IPS-NIHi7 (cell line): ENCODE measurements around the gene CCL23.
A peak's percentile ranks its signal among the peaks of the same experiment; 100 is the strongest.
"Not testable (repeated sequence)": the region's sequence is repeated elsewhere in the genome, so short reads cannot be mapped to it uniquely, and the experiment has no call there.

Source experiments
- DNase-seq: peaks from one replicate; pipeline ENCODE4 v3.0.0; 2012; ENCODE audit warnings: mixed read lengths; ENCODE audit errors: extremely low spot score

Gene CCL23, protein sequence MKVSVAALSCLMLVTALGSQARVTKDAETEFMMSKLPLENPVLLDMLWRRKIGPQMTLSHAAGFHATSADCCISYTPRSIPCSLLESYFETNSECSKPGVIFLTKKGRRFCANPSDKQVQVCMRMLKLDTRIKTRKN

DNA sequence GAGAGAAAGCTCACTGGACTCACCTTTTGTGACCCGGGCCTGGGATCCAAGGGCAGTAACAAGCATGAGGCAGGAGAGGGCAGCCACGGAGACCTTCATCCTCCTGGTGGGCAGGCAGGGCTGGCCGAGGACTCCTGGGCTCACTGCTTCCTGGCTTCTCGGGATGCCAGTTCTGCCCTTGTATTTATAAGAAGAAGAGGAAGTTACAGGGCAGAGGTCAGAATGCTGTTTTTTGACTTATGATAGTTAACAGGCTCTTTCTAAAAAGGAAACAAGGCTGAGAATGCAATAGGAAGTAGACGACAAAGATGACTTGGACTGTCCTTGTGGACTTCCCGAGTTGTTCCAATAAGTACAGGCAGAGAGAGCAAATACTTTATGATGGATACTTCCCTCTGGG lies at the start of gene CCL23:
Gene CCL23, minus strand, starts transcription at position 174 of the 400 bp plus-strand sequence. Its CDS starts 75 bp downstream, at position 99.
- no peak for DNase-seq

DNA sequence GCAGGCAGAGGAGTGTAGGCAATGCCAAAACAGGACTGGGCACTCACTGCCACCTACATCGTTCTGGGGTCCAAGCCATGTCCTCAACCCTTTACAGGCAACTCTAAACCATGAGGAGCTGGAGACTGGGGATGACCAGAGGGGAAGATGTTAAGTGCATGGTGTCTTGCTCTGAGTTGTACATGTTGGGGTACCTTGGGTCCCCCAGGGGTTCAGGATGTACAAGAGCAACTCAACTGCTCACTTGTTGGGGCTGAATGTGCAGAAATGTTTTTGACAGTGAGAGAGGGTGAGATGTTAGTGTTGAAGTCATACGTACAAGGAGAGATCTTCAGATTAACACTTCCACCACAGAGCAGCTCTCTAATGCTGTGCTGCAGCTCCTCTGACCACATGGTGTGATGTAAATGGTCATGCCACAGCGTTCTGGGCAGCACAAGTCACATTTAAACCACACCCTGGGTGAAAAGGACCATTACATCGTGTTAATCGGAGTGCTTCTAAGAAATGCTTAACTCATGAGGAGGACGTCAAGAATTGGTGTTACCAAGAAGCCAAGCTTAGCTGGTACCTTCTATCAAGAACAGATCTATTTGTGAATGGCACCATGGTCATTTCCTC lies 48.7 kb upstream of the CCL23 start:
- DNase-seq, result no peak

DNA sequence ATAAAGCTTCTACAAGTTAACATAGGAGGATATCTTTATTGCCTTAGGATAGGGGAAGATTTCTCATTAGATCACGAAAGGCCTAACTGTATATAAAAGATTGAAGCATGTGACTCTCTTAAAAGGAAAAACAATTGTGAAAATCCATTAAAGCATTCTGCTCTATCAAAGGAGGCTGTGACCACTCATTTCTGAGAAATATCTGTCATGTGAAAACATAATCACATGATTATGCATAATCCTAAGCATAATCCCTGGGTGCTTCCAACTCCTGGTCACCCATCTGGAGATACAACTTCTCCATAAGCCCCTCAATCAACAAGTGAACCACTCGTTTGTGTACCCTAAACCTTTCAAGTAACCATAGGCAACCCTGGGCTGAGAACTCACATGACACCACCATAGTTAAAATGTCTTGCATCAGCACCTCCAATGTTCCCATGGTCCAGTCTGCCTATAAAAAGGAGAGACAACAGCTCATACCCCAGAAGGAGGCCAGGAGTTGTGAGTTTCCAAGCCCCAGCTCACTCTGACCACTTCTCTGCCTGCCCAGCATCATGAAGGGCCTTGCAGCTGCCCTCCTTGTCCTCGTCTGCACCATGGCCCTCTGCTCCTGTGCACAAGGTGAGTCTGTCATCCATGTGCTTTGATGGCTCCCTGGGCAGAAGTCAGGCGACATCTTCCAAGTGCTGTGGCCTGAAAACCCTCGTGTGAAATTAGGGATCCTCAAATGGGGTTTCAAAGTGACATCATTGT lies 46.2 kb upstream of the CCL23 start, which contains the start of gene CCL18:
Gene CCL18, plus strand, starts transcription at position 487 of the 756 bp plus-strand sequence. Its CDS starts 71 bp downstream, at position 558.
- no peak for DNase-seq

DNA sequence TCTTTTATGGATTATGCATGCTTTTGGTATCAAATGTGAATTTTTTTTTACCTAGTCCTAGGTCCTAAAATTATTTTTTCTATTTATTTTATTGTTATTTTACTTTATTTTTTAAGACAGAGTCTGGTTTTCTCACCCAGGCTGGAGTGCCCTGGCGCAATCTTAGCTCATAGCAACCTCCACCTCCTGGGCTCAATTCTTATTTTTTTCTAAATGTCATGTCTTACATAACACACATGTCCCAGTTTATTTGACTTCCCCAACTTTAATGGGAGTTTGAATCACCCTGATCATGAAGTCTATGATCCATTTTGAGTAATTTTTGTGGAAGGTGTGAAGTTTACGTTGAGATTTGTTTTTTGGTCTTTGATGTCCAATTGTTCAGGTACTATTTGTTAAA lies 43.0 kb upstream of the CCL23 start:
- no peak for DNase-seq

DNA sequence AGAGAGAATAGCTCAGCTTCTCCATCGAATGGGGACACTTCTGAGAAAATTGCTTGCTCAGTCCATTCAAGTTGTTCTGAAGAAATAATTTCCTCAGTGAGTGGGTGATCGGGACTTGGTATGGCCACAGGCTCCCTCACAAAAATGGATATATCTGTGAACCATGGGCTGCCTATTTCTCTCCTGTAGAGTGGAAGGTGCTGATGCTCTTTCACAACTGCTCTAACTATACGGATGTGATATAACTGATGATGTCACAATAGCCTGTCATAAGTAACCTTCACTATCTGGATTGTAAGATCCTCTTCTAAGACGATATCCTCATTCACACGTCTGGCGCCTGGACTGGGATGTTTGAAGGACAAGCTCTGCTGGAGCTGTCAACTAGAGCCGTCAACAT lies 41.6 kb upstream of the CCL23 start:
- no peak for DNase-seq

DNA sequence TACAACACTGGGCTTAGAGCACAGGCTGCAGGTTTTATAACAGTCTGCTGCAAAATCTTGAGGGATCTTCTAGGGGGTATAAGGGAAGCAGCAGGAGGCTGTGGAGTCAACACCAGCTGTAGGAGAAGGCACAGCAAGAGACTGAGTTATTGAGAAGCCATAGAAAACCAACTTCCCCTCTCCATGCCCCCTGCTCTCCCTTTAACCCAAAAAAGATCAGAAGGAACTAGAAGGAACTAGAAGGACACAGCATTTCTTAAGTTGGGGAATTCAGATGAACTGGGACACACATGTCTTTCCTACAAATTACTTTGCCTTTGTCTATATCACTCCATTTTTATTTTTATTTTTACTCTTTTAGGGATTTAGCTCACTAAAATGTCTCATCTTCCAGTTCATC lies 40.1 kb upstream of the CCL23 start:
- DNase-seq, result no peak

DNA sequence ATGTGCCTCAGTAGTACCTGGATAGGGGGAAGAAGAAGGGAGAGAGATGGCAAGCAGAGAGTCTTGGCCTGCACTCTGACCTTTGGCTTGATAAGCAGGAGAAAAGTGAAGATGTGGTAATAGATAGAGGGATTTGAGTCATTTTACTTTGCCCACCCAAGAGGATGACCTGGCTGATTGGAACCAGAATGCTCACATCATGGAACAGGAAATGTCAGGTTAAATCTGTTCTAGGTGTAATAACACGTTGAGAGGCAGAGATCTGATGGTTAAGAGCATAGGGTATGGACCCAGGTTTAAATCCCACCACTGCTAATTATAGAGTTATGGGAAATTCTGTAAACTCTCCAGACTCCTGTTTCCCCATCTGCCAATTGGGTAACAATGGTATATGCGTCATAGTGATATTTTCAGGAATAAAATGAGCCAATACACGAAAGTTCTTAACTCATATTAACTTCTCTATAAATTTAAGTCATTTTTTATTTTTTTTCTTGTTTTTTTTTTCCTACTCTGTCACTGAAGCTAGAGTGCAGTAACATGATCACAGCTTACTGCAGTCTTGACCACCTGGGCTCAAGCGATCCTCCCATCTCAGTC lies 38.2 kb upstream of the CCL23 start:
- DNase-seq, result no peak

DNA sequence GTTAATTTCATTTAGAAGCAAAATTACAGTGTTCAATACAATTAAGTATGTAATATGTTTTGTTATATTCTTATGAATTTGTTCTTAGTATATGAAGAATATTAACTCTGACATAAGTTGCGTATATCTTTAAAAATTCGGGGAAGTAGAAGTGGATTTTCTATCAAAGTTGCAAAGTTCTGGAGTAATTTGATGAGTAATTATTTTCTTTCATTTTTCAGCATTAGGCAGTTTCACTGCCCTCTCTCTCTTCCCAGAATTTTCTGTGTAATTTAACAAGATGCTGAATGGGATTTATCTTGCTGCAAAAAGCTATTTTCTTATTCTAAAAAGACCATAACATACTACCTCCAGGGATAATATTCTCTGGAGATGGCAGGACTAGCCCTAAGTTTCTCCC lies 37.4 kb upstream of the CCL23 start:
- no peak for DNase-seq

DNA sequence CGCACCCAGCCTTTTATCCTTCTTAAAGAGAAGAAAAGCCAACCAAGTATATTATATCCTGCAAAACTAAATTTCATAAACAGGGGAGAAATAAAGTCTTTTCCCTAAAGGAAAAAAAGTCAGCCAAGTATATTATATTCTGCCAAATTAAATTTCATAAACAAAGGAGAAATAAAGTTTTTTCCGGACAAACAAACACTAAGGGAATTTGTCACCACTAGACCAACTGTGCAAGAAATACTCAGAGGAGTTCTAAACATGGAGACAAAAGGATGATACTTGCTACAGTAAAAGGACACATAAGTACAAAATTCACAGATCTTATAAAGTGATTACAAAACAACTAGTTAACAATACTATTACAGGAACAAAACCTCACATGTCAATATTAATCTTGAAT lies 31.9 kb upstream of the CCL23 start:
- no peak for DNase-seq

DNA sequence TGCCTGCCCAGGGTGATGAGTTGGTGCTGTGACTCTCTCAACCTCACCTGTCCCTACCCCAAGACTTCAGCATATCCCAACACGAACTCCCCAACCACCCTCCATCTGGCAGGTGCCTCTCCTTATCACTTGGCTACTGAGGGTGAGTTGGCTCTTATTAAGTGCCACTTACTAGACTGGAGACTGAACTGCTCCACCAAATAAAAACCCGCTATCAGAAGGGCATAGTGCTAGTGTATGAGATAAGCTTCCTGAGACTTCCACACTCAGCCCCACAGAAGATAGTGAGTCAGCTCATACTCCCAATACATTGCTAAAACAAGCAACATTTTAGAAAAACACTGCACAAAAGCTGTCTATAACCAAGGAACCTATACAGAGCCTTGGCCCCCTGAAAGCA lies 30.3 kb upstream of the CCL23 start:
- no peak for DNase-seq

DNA sequence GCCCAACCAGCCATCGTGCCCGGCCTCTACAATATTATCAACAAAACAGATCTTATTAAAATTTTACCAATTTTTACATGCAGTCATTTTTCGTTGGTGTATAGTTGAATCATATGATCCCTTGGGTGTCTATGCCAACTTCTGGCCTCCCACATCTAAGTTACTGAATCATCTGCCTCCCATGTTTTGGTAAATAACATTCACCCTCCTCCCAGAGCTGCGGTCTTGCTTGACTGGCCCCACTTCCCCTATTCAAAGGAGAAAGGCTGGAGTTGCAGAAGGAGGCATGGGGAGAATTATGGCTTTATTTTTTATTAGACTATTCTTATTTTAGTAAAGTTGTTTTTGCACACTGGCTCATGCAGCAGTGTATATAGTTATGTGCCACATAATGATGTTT lies 18.5 kb upstream of the CCL23 start:
- no peak for DNase-seq

DNA sequence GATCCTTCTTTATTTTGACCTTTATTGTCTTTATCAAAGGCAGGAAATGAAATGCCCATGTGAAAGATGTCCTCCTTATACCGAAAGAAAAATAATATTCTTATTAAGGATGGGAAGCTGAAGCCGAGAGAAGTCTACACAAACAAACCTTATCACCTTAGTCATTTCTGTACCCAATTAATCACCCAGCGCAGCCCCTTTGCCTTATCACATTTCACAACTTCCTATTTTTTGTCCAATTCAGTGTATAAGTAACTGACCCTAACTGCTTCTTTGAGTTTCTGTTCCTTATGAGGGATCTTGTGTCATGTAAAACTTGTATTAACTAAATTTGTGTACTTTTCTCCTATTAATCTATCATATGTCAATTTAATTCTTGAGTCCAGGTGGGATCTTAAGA lies 16.4 kb upstream of the CCL23 start:
- no peak for DNase-seq

DNA sequence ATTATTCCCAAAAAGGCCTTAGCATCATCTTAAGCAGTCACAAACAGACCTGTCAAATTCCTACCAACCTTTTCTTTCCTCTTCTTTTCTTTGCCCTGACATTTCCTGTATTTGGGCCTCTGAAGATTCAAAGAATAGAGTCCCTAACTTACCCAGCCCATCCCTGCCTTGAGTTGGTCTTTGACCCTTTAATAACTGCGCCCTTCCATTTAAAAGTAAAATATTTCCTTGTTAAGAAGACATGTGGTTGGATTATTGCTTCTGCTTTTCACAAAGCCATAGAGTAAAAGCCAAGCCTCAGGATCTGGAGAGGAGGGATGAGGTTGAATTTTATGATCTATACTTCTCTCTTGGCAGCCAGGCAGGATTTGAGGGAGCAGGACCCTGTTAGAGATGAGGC lies 13.2 kb upstream of the CCL23 start:
- DNase-seq, result no peak

DNA sequence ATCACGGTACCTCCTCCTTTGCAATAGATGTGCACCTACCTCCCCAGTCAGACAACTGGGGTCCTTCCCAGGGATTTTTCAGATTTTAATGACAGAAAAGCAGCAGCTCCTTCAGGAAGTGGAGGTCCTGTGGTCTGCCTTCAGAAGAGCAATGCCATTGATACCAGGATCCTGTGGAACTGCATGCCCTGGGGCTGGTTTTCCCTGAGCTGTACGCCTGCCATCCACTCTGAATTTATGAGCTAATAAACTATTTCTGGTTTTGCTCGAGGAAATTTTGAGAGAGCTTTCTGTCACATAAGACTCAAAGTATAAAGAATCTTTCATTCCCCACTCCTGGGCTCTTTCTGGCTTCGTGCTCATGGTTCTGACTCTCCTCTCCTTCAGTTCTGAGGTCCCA lies 10.0 kb upstream of the CCL23 start:
- no peak for DNase-seq

DNA sequence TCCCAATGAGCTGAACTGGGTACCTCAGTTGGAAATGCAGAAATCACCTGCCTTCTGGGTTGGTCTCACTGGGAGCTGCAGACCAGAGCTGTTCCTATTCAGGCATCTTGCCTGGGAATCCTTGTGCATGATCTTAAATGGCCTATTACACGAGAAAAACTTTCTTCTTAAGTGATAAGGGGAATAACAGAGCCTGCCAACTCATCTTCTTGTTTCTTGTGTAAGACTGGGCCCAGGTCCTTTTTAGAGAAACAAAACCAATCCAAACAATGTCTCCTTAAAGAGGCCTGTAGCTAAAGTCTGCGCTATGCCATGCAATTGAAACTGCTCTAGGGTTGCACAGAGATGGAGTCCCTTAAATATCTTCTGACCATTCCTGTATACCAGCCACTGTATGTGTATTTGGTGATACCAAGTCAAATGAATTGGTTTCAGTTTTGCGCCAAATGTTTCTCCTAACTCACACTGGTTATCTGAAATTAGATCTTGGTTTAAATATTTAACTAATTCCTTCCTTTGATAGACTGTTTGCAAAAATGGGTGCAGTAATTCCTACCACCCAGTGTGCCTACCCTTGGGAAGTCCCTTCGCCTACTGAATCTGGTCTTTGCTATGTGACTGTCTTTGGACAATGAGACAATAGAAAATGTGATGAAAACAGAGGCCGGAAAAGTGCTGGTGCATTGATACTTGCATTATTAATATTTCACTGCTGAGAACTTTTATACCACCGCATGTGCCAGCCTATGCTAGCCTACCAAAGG lies 6.5 kb upstream of the CCL23 start:
- DNase-seq, result no peak

DNA sequence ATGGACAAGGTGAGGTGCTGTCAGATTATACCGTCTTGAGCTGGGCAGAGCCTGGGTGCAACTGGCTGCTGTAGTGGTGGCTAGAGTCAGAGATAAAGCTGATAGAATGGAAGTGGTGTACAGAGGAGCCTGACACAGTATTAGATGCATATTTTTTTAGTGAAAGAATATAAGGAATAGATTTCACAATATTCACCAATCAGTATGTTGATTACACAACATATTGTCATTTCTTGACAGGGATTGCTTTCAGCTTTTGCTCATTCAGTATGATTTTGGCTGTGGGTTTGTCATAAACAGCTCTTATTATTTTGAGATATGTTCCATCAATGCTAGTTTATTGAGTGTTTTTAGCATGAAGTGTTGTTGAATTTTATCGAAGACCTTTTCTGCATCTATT lies 1.7 kb upstream of the CCL23 start:
- no peak for DNase-seq

DNA sequence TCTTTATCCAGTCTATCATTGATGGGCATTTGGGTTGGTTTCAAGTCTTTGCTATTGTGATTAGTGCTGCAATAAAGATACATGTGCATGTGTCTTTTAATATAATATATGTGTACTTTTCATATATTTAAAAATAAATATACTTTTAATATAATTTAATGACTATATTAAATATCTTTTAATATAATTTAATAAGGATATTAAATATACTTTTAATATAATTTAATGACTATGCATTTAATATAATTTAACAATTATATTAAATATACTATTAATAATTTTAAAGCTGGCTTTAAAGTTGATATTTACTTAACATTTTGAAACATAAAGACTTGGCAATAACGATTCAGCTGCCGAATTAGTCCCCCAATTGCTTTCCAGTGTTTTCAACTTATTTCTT lies 1.2 kb downstream of the CCL23 start:
- DNase-seq, result no peak

DNA sequence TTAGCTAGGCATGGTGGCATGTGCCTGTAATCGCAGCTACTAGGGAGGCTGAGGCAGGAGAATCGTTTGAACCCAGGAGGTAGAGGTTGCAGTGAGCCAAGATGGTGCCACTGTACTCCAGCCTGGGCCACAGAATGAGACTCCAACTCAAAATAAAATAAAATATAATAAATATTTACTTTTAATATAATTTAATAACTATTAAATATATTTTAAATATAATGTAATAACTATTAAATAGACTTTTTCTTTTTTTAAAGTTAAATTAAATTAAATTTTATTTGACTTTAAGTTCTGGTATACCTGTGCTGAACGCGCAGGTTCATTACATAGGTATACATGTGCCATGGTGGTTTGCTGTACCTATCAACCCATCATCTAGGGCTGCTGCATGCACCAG lies 1.9 kb downstream of the CCL23 start:
- not testable (repeated sequence) for DNase-seq

DNA sequence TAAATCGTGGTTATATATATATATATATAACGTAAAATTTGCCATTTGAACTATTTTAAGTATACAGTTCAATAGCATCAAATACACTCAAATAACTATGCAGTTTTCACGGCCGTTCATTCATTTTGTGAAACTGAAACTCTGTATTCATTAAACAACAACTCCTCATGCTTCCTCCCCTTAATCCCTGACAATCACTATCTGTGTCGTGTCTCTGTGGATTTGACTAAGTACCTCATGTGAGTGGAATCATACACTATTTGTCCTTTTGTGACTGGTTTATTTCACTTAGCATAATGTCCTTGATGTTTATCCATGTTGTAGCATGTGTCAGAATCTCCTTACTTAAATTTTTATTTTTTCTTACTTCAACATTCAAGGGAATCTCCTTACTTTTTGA lies 2.8 kb downstream of the CCL23 start:
- no peak for DNase-seq

DNA sequence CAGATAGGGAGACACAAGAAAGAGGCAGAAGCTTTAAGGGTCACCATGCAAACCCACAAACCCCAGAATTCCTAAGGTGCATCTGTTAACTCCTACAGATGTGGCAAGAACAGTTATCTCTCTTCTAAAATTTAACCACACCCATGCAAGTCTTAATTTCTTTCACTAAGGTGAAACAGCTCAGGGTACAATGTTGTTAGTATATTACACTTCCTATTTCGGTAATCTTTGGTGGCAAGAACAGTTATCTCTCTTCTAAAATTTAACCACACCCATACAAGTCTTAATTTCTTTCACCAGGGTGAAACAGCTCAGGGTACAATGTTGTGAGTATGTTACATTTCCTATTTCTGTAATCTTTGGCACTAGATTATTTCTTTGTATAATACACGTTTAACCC lies 6.6 kb downstream of the CCL23 start:
- no peak for DNase-seq

DNA sequence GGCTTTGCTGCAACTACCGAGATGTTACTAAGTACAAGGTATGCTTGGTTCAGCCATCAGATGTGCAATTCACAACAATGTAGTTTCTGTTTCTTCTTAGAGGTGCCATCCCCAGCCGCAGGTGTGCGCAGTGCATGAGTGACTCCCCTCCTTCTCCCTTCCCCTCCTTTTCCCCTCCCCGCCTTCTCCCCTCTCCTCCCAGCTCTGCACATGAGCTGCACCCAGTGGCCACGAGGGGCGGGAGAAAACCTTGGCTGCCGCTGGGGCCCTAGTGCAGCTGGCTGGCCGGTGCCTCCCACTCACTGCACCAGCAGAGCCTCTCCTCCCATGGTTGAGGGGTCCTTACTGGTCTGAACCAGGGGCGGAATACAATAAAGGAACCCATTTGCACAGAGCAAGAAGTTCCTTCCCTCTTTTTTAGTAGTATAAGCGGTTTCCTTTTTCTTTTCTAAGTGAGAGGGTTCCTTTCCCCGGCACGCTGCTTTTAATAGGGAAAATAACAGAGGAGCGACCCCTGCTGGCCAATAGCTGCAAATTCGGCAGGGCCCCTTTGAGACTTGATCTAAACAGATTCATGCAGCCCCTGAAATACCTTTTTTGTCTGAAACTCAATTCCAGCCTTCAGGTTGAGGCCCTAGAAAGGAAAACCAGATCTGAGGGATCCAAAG lies 8.6 kb downstream of the CCL23 start:
- peak; percentile 44 for DNase-seq
